Effector CD8-positive, alpha-beta T cell (primary cell): ENCODE results near the gene ADAM12.

Experiments
- DNase-seq: peaks from one replicate; lab custom pipeline; 2025; lab: John Stamatoyannopoulos, UW

Gene ADAM12

GRCh38 chr10:126143117-126143516 is 245.2 kb downstream of the ADAM12 start:
- DNase-seq, result no peak

GRCh38 chr10:126140746-126141273 is 247.5 kb downstream of the ADAM12 start:
- no peak for DNase-seq

- no peak for DNase-seq
These were observed 250.6 kb downstream of the ADAM12 start for GRCh38 chr10:126137562-126138221.

DNA sequence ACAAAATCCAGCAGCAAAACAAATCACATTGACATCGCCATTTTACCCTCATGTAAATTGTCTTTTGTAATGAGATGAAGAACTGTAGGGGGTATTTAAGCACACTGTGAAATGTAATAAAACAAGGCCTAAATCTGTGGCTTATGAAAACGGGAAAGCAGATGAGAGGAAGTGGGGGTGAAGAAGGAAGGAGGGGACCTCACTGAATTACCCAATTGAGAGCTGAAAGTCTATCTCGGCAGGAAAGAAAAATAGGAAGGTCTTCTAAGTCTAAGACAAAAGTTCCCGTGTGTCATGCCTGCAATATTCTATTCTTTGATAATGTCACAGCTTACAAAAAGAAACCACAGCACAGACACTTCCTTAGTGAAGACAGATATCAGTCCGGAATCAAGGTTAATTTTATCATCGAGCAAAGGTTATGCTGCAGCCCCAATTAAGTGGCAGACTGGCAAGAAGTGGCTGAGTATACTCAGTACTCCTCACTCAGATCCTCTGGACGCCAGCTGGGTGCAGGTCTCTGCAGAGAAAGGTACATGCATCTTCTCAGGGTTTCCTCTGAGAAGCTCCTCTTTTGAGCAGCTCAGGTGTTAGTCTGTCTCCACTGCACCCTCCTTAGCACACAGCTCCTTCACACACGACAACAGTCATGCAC is 252.2 kb downstream of the ADAM12 start:
- DNase-seq, result no peak

DNA sequence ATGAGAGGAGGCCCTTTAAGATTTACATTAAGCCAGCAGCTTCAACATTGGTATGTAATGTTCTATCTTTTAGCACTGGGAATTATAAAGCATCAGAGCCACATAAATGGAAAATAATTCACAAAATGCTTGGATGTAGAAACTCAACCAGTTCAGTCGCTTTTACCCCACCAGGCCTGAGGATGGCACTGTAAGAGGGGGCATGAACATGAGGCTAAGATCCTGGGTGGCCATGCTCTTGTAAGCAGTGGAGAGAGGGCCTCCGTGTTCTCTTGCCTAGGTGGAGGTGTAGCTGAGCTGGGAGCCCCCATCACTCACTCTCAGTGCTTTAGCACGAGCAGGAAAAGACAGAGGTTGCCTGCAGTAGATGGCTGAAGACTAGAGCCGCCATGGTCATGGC is 253.1 kb downstream of the ADAM12 start:
- DNase-seq, result no peak

DNA sequence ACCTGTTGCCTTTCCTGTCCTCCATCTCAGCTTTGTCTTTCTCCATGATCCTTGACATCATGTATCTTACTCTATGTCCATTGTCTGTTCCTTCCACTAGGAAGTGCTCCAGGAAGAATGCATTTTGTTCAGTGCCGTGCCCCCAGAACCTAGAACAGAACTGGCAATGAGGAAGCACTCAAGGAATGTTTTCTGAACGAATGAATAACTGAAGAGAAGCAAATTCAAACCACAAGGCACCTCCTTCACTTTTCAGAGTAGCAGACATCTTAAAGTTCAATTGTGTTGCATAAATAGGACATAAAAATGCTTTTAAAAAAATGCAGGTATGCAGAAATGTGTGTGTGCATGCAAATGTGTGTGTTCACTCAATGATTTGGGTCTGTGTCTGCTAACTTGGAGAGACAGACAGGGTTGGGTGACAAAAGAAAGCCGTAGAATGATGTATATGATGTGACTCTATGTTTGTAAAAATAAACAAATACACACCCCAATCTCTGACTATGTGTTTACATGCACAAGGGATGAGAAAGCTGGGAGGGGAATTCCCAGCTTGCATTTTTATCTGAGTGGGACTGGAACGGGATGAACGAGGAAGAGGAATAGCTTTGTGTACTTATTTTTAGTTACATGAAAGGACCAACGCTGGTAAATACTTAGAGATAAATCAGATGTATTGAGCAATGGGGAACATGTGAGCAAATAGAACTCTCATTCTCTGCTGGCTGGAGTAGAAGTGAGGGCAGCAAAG is 254.2 kb downstream of the ADAM12 start:
- no peak for DNase-seq

GRCh38 chr10:126133082-126133620 is 255.1 kb downstream of the ADAM12 start:
- DNase-seq, result no peak

DNA sequence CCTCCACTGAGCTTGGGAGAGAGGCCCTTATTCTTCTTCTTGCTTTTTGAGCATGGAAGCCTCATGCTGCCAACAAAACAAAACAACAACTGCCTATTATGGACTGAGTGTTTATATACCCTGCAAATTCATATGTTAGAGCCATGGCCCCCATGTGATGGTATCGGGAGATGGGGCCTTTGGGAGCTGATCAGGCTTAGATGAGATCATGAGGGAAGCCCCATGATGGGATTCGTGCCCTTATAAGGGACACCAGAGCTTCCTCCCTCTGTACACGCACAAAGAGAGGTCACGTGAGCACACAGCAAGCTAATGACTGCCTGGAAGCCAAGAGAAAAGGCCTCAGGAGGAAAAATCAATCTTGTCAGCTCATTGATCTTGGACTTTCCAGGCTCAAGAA is 256.9 kb downstream of the ADAM12 start:
- DNase-seq, result no peak

- DNase-seq, result no peak
These were observed 258.0 kb downstream of the ADAM12 start for GRCh38 chr10:126130271-126130710.

DNA sequence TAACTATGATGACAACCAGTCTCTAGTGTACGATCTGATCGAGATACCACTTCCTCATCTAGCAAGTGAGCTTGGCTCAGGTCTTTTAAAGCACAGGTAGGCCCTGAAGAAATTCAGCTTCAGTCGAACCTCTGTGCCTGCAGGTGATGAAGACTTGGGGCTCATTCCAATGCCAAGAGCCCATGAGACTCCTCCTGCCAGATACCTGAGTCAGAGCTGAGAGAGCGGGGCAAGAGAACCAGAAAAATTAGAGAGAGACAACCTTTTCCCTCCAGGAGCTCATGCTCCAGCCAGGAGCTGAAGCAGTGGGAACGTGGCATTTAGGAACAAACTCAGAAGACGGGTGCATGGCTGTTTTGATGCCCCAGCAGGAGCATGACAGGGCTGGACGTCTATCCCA is 259.3 kb downstream of the ADAM12 start:
- DNase-seq, result no peak

DNA sequence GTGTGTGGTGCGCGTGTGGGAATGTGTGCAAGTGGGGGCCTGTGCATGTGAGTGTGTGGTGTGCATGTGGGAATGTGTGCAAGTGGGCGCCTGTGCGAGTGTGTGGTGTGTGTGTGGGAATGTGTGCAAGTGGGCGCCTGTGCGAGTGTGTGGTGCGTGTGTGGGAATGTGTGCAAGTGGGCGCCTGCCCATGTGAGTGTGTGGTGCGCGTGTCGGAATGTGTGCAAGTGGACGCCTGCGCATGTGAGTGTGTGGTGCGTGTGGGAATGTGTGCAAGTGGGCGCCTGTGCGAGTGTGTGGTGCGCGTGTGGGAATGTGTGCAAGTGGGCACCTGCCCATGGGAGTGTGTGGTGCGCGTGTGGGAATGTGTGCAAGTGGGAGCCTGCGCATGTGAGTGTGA is 259.7 kb downstream of the ADAM12 start:
- no peak for DNase-seq

DNA sequence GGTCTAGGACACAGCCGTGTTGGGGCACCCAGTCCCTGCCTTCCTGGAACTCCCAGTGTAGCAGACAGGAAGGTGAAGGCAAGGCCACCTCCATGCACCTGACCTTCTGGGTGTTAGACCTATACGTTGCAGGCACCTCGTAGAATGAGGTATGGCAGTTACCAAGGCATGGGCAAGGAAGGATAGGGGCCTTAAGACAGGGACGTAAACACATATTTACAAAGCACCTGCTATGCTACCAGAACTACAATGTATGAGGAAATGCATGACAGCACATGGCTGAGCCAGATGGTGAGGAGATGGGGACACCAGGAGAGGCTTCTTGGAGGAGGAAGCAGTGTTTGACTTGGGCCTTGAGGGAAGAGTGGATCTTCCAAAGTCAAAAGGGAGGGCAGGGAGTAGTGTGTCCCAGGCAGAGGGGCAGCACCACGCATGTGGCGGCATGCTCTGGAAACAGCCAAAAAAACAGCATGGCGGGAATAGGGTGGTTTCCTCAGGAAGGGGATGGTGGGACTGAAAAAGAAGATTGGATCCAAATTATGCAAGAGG is 260.7 kb downstream of the ADAM12 start:
- no peak for DNase-seq

DNA sequence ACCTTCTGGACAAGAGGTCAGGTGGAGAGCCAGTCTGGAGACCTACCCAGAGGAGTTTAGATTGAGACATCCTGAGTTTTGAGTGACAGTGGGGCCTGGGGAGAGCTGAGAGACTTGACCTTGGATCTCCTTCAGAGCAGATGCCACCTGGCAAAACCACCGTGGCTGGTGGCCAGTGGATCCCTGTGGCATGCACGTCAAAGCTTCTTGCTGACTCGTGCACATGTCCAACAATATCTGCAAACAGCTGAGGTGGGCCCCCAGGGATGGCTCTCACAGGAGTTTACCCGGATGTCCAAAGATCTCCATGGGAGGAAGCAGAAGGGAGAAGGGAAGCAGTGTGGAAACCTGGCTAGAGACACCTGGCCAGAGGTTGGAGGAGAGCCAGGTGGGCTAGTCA is 261.4 kb downstream of the ADAM12 start:
- no peak for DNase-seq

DNA sequence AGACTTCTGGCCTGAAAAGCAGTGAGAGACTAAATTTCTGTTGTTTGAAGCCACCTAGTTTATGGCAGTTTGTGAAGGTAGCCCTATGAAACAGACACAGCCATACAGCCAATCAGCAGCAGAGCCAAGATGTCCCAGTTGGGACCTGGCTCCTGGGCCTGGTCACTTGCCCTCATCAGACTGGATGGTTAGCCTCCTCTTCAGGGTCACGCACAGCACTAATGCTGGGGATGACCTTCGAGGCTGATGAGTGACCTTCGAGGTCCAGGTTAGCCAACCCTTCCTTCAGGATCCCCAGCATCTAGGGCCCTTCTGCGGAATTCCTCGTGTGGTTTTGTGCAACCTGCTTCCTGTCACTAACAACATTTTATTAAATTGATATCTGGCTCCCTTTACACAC is 262.3 kb downstream of the ADAM12 start:
- no peak for DNase-seq

DNA sequence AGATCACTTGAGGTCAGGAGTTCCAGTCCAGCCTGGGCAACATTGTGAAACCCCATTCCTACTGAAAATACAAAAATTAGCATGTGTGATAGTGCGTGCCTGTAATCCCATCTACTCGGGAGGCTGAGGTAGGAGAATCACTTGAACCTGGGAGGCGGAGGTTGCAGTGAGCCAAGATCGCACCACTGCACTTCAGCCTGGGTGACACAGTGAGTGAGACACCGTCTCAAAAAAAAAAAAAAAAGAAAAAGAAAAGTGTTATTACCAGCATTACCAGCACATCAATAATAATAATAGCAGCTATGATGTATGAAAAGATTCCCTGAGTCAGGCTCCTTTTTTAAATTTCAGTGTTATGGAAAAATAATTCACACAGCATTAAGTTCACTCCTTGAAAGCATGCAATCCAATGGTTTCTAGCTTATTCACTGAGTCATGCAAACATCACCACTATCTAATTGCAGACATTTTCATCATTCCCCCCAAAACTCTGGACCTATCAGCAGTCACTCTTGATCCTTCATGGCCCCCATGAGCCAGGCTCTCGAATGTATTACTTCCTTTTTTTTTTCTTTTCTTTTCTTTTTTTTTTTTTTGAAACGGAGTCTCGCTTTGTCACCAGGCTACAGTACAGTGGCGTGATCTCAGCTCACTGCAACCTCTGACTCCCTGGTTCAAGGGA is 263.5 kb downstream of the ADAM12 start:
- no peak for DNase-seq

- DNase-seq, result no peak
These were observed 264.2 kb downstream of the ADAM12 start for GRCh38 chr10:126124046-126124445.

GRCh38 chr10:126123466-126123865 is 264.8 kb downstream of the ADAM12 start:
- no peak for DNase-seq

DNA sequence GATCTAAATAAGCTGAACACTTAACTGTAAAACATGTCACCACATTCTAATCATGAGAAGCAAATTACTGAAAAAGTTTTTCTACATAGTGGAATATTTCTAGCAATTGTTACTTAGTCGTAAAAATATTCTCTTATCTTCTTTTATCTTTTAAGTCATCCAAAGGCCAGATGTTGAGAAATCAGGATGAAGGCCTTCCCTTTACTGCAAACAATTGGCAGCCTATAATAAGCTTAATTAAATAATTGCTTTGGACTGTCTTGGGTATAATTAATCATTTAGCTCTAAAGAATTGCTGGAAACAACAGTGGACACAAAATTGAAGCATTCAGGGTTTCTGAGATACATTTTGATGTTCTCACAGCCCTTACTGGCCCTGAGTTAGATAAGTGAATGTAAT is 265.4 kb downstream of the ADAM12 start:
- no peak for DNase-seq

DNA sequence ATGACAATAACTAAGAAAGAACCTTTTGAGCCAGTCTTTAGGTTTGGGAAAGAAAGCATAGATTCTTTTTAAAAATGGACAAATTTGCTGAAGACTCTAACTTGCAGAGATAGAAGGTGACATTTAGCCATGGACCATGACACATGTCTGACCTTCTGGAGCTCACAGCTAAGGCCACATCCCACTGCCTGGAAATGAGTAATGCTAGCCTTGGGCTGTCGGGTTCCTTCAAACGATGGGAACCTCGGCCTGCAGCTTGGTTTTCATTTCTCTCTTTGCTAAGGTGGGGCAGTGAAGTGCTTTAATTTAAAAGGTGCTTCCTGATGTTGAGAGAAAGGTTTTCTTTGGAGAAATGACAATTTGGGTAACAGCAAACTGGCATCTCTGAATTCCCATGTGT is 268.7 kb downstream of the ADAM12 start:
- no peak for DNase-seq

DNA sequence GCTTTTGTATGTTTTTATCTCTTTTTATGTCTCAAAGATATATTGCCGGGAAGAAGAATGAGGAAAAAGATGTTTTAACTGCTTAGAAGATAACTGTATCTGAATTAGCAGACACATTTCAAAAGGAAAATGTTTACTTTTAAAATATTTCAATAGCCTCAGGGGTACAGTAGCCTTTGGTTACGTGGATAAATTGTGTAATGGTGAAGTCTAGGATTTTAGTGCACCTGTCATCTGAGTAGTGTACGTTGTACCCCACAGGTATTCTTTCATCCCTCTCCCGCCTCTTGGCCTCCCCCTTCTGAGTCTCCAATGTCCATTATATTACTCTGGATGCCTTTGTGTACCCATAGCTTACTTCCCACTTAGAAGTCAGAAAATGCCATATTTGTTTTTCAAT is 269.8 kb downstream of the ADAM12 start:
- no peak for DNase-seq

DNA sequence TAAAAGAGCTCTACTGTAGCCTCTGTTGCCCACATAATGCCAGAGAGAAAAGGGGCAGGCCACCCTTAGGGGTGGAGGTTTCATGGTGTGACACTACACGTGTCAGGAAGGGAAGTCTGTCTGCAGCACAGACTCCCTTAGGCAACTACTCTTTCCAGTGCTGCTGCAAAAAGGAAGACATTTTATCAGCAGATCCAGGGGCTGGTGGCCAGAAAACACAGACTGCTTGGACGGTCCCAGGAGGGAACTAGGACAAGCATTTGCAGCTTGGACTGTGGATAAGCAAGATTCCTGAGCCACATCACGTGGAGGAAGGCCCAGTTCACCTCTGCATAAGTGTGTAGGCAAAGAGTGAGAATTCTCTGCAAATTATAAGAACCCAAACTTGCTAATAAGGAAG is 271.1 kb downstream of the ADAM12 start:
- DNase-seq, result no peak

DNA sequence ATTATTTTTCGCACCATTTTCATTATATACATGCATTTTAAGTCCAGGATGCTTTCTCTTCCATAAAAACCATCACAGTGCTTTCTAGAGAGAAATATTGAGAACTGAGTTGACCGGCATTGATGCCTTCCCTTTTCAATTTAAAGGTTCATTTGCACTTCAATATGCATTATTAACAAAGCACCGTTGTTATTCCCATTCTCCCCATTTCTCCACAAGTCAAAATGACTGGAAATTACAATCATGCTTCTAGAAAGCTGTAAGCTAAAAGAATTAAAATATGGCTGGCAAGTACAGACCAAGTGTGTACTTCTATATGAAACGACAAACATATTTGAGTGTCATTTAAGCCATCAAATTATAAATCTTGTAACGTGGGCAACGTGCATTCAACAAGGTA is 272.4 kb downstream of the ADAM12 start:
- no peak for DNase-seq
